ENCODE data around the gene PGGHG. TPM values are rescaled to one million over a fixed set of nuclear protein-coding genes. Genes with fewer than 3 reads are reported as not detected.
"Not testable (repeated sequence)": the region's sequence is repeated elsewhere in the genome, so short reads cannot be mapped to it uniquely, and the experiment has no call there.

Gene PGGHG
- total RNA-seq, 4 donors from 2014 or later: 8.5 to 35.3 (median 15.5) TPM

DNA sequence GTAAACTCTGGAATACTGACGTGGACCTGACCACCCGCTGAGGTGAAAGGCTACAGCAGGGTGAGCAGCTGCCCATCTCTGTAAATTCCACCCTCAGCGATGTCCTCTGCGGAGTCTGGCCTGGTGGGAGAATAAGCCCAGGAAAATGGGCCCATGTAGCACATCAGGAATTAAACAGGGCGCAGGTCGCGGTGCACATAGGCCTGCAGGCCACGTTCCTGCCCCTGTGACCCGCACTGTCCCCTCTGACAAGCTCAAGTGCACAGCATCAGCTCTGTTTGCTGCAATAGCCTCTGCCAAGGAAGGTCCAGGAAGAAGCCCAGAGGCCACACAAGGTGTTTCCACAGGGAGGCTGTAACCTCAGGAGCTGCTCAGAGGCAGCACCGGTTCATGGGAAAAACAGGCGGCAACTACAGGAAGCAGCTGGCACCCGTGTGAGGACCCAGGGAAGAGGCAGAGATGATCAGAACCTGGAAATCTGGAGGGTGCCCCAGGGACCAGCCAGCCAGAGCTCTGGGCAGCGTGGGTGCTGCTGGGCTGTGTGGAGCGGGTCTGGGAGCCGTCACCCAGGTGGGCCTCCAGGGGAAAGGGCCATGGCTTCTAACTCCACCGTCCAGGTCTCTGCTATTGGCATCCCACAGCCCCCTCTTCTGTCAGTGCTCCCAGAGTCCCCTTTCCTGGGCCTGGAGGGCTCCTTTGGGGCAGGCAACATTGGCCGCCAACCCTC lies 17.9 kb downstream of the PGGHG start:
- Histone ChIP-seq H3K4me1 (peaks cover 0 to 54% (median 20%) of the 10 kb centered on the region in 3 donors), H3K36me3 (no peaks in the 10 kb centered on the region), H3K9me3 (no peaks in the 10 kb centered on the region), H3K27me3 (no peaks in the 10 kb centered on the region), H3K4me3 (no peak overlapping the region), H3K27ac (peak overlapping the region; percentile 6 to 94 (median 80))
- WGBS, 2 donors (ENCODE audit: low coverage in 1 of 2): 86% methylated on average over 4 of the region's 17 CpGs; no CpG with 5 or more reads in 1 of the 2 donors
- no peak for ATAC-seq
- TF ChIP-seq, protein P1, sequence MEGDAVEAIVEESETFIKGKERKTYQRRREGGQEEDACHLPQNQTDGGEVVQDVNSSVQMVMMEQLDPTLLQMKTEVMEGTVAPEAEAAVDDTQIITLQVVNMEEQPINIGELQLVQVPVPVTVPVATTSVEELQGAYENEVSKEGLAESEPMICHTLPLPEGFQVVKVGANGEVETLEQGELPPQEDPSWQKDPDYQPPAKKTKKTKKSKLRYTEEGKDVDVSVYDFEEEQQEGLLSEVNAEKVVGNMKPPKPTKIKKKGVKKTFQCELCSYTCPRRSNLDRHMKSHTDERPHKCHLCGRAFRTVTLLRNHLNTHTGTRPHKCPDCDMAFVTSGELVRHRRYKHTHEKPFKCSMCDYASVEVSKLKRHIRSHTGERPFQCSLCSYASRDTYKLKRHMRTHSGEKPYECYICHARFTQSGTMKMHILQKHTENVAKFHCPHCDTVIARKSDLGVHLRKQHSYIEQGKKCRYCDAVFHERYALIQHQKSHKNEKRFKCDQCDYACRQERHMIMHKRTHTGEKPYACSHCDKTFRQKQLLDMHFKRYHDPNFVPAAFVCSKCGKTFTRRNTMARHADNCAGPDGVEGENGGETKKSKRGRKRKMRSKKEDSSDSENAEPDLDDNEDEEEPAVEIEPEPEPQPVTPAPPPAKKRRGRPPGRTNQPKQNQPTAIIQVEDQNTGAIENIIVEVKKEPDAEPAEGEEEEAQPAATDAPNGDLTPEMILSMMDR (IDR thresholded peaks at IDR 0.05): no peak

DNA sequence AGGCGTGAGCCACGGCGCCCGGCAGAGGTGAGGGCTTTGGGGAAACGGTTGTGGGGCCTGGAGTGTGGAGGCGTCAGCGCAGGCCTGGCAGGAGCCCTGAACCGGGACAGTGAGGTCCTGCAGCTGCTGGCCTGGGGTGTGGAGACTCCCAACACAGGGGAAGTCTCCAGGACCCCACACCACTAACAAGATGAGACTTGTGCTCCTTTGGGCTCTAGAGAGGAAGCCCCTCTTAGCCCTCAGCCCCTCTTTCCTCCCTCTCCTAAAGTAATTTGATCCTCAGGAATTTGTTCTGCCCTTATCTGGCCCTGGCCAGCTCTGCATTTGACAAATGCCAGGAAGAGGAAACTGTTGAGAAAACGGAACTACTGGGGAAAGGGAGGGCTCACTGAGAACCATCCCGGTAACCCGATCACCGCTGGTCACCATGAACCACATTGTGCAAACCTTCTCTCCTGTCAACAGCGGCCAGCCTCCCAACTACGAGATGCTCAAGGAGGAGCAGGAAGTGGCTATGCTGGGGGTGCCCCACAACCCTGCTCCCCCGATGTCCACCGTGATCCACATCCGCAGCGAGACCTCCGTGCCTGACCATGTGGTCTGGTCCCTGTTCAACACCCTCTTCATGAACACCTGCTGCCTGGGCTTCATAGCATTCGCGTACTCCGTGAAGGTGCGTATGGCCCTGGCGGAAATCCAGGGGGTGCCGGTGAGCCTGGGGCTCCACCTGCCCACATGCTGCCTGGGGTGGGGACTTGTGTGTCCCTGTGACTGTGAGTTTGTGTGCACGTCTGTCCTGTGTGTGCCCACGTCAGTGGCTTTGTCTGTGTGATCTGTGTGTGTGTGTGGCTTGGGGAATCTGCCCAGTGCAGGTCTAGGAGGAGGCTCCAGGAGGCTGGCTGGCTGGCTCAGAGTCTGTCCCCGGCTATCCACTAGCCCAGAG lies 19.1 kb downstream of the PGGHG start, which contains the start of gene IFITM2:
IFITM2 (plus strand) TSS at position 51 of the 943 bp plus-strand sequence; CDS start at position 428, 377 bp downstream.
- Histone ChIP-seq H3K4me1 (peaks cover 0 to 66% (median 20%) of the 10 kb centered on the region in 3 donors), H3K27ac (peak within 1 kb of the TSS; percentile 6 to 94 (median 84)), H3K4me3 (peak within 1 kb of the TSS; percentile 16 to 58)
- TF ChIP-seq POLR2AphosphoS5 (IDR thresholded peaks at IDR 0.05) (peak; percentile 90), POLR2A (IDR thresholded peaks at IDR 0.05) (peak; percentile 36 to 63)
- not testable (repeated sequence) for H3K36me3 ChIP-seq, H3K27me3 ChIP-seq, H3K9me3 ChIP-seq
- ATAC-seq: peak; percentile 79
- 39% methylated on average over 4 of the region's 28 CpGs; no CpG with 5 or more reads in 1 of the 2 donors for WGBS, 2 donors (ENCODE audit: low coverage in 1 of 2)

- 52 to 69% methylated on average over 10 to 15 of the region's 24 CpGs for WGBS, 2 donors (ENCODE audit: low coverage in 1 of 2)
- peak overlapping the region; percentile 0 to 94 (median 84) for H3K27ac ChIP-seq
- peaks cover 0 to 73% (median 24%) of the 10 kb centered on the region in 3 donors for H3K4me1 ChIP-seq
- peak overlapping the region; percentile 16 to 58 for H3K4me3 ChIP-seq
- not testable (repeated sequence) for ATAC-seq, H3K27me3 ChIP-seq, H3K36me3 ChIP-seq, H3K9me3 ChIP-seq
Measured at GRCh38 chr11:308740-309665, 20.1 kb downstream of the PGGHG start.

GRCh38 chr11:309979-310572 lies 21.1 kb downstream of the PGGHG start:
- not testable (repeated sequence) for H3K27me3 ChIP-seq, H3K36me3 ChIP-seq, H3K9me3 ChIP-seq
- Histone ChIP-seq H3K27ac (peak overlapping the region in 3 of 4 donors; percentile 81 to 94 (median 87)), H3K4me3 (peak overlapping the region; percentile 16 to 58), H3K4me1 (peaks cover 0 to 66% (median 21%) of the 10 kb centered on the region in 3 donors)
- WGBS, 2 donors (ENCODE audit: low coverage in 1 of 2): 0% methylated on average over 1 of the region's 18 CpGs
- ATAC-seq: peak; percentile 3
- peak; percentile 38 for TF ChIP-seq POLR2AphosphoS5 (IDR thresholded peaks at IDR 0.05)

DNA sequence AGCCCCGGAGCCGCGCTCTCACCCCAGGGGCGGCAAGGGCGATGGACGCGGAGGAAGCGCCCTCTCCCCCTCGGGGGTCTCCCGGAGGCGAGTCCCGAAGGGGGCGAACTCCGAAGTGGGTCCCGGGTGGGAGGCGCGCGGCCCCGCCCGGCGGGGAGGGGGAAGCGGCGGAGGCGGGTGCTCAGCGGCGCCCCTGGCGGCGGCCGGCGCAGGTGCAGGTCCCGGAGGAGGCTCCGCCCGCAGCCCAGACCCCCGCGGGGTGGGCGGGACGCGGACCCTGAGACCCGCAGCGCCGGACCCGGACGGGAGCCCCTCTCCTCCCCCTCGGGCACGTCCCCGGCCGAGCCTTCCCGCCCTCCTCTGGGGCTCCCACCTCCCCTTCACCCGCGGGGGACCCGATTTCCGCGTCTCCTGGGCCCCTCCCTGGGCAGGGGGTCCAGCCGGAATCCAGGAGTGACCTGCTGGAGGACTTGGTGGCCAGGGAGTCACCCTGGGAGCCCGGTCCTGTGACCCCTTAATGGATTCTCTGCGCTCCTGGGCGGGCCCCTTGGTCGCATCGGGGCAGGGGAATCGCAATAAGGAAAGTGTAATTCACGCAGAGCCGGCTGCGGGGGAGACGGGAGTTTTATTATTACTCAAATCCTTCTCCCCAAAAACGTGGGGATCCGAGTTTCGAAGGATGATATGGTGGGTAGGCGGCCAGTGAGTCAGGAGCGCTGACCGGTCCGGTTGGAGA lies 22.3 kb downstream of the PGGHG start:
- no CpG with 5 or more reads among the region's 71 CpGs for WGBS, 2 donors (ENCODE audit: low coverage in 1 of 2)
- peak overlapping the region; percentile 20 to 44 for H3K4me3 ChIP-seq
- peaks cover 0 to 13% of the 10 kb centered on the region in 2 donors for H3K36me3 ChIP-seq
- peaks cover 0 to 68% (median 21%) of the 10 kb centered on the region in 3 donors for H3K4me1 ChIP-seq
- H3K27ac ChIP-seq: peak overlapping the region in 3 of 4 donors; percentile 66 to 85 (median 82)
- H3K9me3 ChIP-seq: not testable (repeated sequence)
- H3K27me3 ChIP-seq: peaks cover 13% of the 10 kb centered on the region
- ATAC-seq: peak; percentile 45
